BJ (cell line): ENCODE results near the gene RRAS2. TPM values are rescaled to one million over a fixed set of nuclear protein-coding genes. Genes with fewer than 3 reads are reported as not detected.

Experiments
- CTCF ChIA-PET: fragments of 350-600 bp; formaldehyde crosslinking; extraction: SDS; loops from one replicate; lab custom pipeline; 2021; ENCODE audit warnings: antibody characterized with exemption, inconsistent platforms; lab: Yijun Ruan, JAX
- POLR2A ChIA-PET: fragments of 300-600 bp; sonication (Branson Sonifier 250); formaldehyde crosslinking; extraction: SDS; loops from one replicate; lab custom pipeline; 2021; ENCODE audit warnings: antibody characterized with exemption; lab: Charles Lee
- DNase-seq: peaks from one replicate; pipeline ENCODE4 v3.0.0-alpha.2; 2011; ENCODE audit warnings: low read depth
- H3K27me3 ChIP-seq: 2 replicates; pipeline ENCODE4 v1.6.0; 2011; ENCODE audit warnings: low read length; ENCODE audit not compliant: control insufficient read depth, insufficient read depth
- H3K36me3 ChIP-seq: 2 replicates; pipeline ENCODE4 v1.5.1; 2011; ENCODE audit warnings: low read length; ENCODE audit not compliant: control insufficient read depth, insufficient read depth
- H3K4me3 ChIP-seq: 2 replicates; pipeline ENCODE4 v1.5.1; 2011; ENCODE audit warnings: low read depth, mild to moderate bottlenecking, control low read depth, low read length
- polyA plus RNA-seq: library from polyadenylated mRNA; depleted of rRNA; stranded (reverse); fragments of >200 nt; gene quantifications from 2 replicates; pipeline ENCODE4 v1.2.3, GENCODE V29; 2011
- TF ChIP-seq, protein P1 (sequence below): IDR thresholded peaks from 2 replicates; pipeline ENCODE4 v1.5.1; 2011; ENCODE audit warnings: low read depth, mild to moderate bottlenecking, control low read depth, inconsistent platforms, low read length, moderate library complexity; ENCODE audit not compliant: insufficient read depth

RRAS2 gene
- polyA plus RNA-seq, 1 experiment: 29.1 TPM

DNA sequence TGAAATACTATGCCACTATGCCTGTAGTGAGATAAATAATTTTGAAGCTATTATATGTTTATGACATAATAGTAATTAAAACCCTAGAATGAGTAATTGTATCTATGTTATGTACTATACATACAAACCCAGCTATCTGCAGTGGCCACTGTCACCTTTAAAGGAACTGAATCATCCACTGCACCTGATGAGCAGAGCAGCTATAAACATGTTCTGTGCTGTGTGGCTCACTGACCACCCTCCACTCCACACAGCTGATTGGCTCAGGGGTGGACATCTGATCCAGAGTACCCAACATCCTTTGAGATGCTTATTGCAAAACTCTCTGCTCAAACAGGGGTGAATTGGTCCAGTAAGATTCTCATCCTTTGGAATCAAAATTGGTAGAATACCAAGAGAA lies 19.2 kb upstream of the RRAS2 start:
- no peak for DNase-seq
- H3K36me3 ChIP-seq: no peaks in the 10 kb centered on the region
- TF ChIP-seq, protein P1, sequence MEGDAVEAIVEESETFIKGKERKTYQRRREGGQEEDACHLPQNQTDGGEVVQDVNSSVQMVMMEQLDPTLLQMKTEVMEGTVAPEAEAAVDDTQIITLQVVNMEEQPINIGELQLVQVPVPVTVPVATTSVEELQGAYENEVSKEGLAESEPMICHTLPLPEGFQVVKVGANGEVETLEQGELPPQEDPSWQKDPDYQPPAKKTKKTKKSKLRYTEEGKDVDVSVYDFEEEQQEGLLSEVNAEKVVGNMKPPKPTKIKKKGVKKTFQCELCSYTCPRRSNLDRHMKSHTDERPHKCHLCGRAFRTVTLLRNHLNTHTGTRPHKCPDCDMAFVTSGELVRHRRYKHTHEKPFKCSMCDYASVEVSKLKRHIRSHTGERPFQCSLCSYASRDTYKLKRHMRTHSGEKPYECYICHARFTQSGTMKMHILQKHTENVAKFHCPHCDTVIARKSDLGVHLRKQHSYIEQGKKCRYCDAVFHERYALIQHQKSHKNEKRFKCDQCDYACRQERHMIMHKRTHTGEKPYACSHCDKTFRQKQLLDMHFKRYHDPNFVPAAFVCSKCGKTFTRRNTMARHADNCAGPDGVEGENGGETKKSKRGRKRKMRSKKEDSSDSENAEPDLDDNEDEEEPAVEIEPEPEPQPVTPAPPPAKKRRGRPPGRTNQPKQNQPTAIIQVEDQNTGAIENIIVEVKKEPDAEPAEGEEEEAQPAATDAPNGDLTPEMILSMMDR: no peak
- H3K4me3 ChIP-seq: no peak overlapping the region
- H3K27me3 ChIP-seq: no peaks in the 10 kb centered on the region
- CTCF ChIA-PET: interaction anchor here (0.9 to 1.1 kb wide), 2 partner anchors 28 to 77 kb away, joined by 4 to 5 read pairs; no protein-coding TSS in a partner anchor
- POLR2A ChIA-PET: no interaction called here

DNA sequence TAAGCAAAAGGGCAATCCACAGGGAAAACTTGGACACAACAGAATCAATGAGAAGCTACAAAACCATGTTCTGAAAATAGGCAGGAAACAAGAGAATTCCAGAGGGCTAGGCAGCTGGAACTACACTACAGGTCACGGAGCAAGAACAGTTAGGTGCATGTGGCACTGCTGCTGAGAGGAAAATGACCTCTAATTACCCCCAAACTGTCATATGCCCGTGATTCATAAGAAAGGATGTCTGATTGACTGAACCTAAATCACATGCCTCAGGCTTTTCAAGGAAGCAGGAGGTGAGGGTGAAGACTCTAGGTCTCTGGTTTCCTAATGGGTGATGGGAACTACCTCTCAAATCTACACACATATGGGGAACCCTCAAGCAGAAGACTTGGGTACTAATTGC lies 17.9 kb upstream of the RRAS2 start:
- CTCF ChIA-PET: interaction anchor here (0.7 kb wide), 1 partner anchor 97 kb away, joined by 3 read pairs; no protein-coding TSS in a partner anchor
- POLR2A ChIA-PET: no interaction called here
- H3K36me3 ChIP-seq: no peaks in the 10 kb centered on the region
- TF ChIP-seq, protein P1: no peak
- H3K4me3 ChIP-seq: no peak overlapping the region
- no peak for DNase-seq
- no peaks in the 10 kb centered on the region for H3K27me3 ChIP-seq

DNA sequence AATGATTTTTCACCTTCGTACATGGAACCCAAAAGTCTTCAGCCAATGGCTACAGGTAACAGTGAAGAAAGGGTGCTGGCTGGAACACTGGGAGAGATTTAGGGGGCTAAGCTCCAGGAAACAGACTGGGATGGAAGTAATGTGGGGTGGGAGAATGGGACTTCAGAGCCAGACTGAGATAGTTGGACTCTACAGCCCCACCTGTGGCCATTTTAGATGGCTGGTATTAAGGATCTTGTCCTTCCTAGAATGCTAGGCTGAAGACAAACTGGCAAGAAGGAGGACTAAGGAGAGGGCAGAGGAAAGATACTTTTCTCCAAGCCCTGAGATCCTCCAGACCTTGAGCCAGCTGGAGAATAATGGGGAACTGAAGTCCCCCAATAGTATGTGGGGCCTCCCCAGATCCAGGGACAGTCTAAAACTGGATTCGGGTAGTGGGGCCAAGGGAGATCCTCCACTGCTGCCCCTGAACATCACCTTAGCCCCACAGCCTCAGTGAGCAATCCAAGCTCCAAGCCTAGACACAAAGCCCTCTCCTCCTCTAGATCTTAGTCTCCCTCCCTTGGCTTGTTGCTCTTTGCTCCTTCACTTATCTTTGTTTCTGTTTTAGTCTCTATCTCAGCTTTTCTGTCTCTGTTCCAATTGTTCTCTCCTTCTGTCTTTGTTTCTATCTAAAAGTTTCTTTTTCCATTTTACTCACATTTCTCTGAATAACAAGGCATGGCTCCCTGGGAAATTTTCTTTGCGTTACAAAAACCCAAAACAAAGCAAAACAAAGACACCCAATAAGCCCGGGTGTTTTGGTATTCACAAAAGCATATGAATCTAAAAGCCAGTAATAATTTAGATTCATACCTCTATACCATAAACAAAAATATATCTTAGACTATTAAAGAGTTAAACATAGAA lies 16.2 kb upstream of the RRAS2 start:
- Histone ChIP-seq H3K27me3 (no peaks in the 10 kb centered on the region), H3K36me3 (no peaks in the 10 kb centered on the region), H3K4me3 (no peak overlapping the region)
- ChIA-PET CTCF (interaction anchor here (0.8 to 3.0 kb wide), 3 partner anchors 38 to 74 kb away, joined by 3 to 9 read pairs (median 4); no protein-coding TSS in a partner anchor), POLR2A (no interaction called here)
- TF ChIP-seq, protein P1: 0 out of 2 replicates have a peak, but pooled peaks have one; percentile 10
- no peak for DNase-seq

DNA sequence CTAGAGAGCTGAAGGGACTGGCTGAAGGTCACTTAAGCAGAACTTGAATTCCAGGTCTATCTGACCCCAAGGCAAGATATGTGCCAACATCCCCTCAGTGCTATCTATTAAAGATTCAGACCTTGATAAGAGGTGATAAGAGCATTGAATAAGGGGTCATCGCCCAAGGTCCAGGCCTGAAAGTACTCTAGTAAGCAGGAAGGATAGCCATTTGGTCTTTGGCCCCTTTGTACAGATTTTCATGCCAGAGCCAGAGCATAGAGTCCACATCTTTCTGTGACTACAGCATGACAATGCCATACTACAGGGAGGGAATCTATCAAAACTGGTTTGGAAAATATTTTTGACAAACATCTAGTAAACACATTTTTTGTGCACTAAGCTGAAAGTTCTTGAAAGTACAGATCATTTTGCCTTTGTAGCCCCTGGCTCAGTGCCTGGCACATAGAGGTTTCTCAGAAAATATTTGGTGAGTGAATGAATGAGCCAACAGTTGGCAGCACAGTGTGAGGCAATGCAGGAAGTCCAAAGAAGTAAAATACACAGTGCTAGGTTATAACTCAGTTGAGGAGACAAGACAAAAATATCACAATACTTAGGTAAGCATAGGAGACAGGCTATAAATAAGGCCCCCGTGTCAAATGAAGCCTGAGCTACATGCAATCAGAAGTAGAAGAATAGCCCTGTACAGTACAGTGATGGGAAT lies 15.1 kb upstream of the RRAS2 start:
- CTCF ChIA-PET: interaction anchor here (0.8 to 3.0 kb wide), 4 partner anchors 39 to 75 kb away, joined by 3 to 9 read pairs (median 4); no protein-coding TSS in a partner anchor
- H3K4me3 ChIP-seq: no peak overlapping the region
- peak; percentile 70 for DNase-seq
- H3K36me3 ChIP-seq: no peaks in the 10 kb centered on the region
- no peaks in the 10 kb centered on the region for H3K27me3 ChIP-seq
- TF ChIP-seq, protein P1: no peak
- POLR2A ChIA-PET: interaction anchor here (0.6 kb wide), 1 partner anchor 13 kb away, joined by 3 read pairs; no protein-coding TSS in a partner anchor
